CD4-positive, CD25-positive, alpha-beta regulatory T cell (primary cell): ENCODE data around the gene GAREM1. TPM values are rescaled to one million over a fixed set of nuclear protein-coding genes. Genes with fewer than 3 reads are reported as not detected.

ENCODE experiments used
- ATAC-seq, 2 donors: fragments of 150-1000 bp; cut with Tn5 transposase; one replicate each; pipeline ENCODE4 v1.10.0; 2021; ENCODE audit warnings: low read depth in 2 of 2, moderate number of reproducible peaks in 2 of 2, moderate library complexity in 1 of 2
- DNase-seq, 3 donors: peaks; one replicate each; pipeline versions ENCODE4 v3.0.0 to v3.0.0-alpha.2; 2012 to 2022; ENCODE audit warnings: mixed read lengths in 1 of 3
- H3K27ac ChIP-seq: one replicate; pipeline ENCODE4 v1.7.0; 2013; ENCODE audit warnings: mild to moderate bottlenecking, low read length; ENCODE audit not compliant: insufficient read depth, poor library complexity, severe bottlenecking
- H3K27me3 ChIP-seq: one replicate; pipeline ENCODE4 v1.7.0; 2013; ENCODE audit warnings: low read length; ENCODE audit not compliant: control insufficient read depth, insufficient read depth
- H3K36me3 ChIP-seq: one replicate; pipeline ENCODE4 v1.7.0; 2013; ENCODE audit warnings: mild to moderate bottlenecking, low read length, moderate library complexity; ENCODE audit not compliant: control insufficient read depth, insufficient read depth
- H3K4me1 ChIP-seq: 2 replicates; pipeline ENCODE4 v1.7.0; 2013; ENCODE audit warnings: mild to moderate bottlenecking, low read length; ENCODE audit not compliant: insufficient read depth, control insufficient read depth, poor library complexity, severe bottlenecking
- H3K4me3 ChIP-seq: one replicate; pipeline ENCODE4 v1.7.0; 2013; ENCODE audit warnings: low read depth, mild to moderate bottlenecking, low read length, moderate library complexity
- H3K9me3 ChIP-seq, 2 experiments: 1 replicate in 1 of 2; 2 replicates in 1 of 2; pipeline ENCODE4 v1.7.0; 2013; ENCODE audit warnings: low read length in 2 of 2, mild to moderate bottlenecking in 1 of 2, moderate library complexity in 1 of 2; ENCODE audit not compliant: control insufficient read depth in 2 of 2
- H3K27ac Mint-ChIP-seq, 3 donors: one replicate each; pipeline ENCODE4 v1.8.0; 2020 to 2022; ENCODE audit warnings: mild to moderate bottlenecking in 3 of 3, mixed read lengths in 3 of 3, moderate library complexity in 2 of 3
- H3K27me3 Mint-ChIP-seq: one replicate; pipeline ENCODE4 v1.8.0; 2022; ENCODE audit warnings: mild to moderate bottlenecking, mixed read lengths
- H3K36me3 Mint-ChIP-seq: one replicate; pipeline ENCODE4 v1.8.0; 2020; ENCODE audit warnings: mixed read lengths
- H3K4me1 Mint-ChIP-seq, 4 donors: one replicate each; pipeline ENCODE4 v1.8.0; 2020 to 2022; ENCODE audit warnings: mixed read lengths in 4 of 4, mild to moderate bottlenecking in 1 of 4
- H3K4me3 Mint-ChIP-seq, 4 donors: one replicate each; pipeline ENCODE4 v1.8.0; 2020 to 2022; ENCODE audit warnings: mild to moderate bottlenecking in 4 of 4, mixed read lengths in 4 of 4, moderate library complexity in 3 of 4
- H3K9me3 Mint-ChIP-seq, 7 donors: one replicate each; pipeline ENCODE4 v1.8.0; 2020 to 2022; ENCODE audit warnings: mixed read lengths in 7 of 7, mild to moderate bottlenecking in 3 of 7, moderate library complexity in 2 of 7
- polyA plus RNA-seq, 4 donors: library from polyadenylated mRNA; unstranded; fragments of 300-500 nt; fragmentation: Illumina TruSeq; gene quantifications; one replicate each; pipeline ENCODE4 v1.2.3, GENCODE V29; 2021
- total RNA-seq: library from RNA; stranded (reverse); gene quantifications from one replicate; pipeline ENCODE4 v1.2.3, GENCODE V29; 2022

GAREM1 gene
- total and polyA plus RNA-seq, 5 donors from 2014 or later: 0.05 to 0.91 TPM; not detected in 3

- no peak for DNase-seq
- no peaks in the 10 kb centered on the region for H3K36me3 ChIP-seq
- ATAC-seq: no peak
- Mint-ChIP-seq H3K4me1 (no peaks in the 10 kb centered on the region), H3K9me3 (peaks cover 0 to 2% (median 0%) of the 10 kb centered on the region in 7 donors), H3K4me3 (no peak overlapping the region), H3K27me3 (peaks cover 10% of the 10 kb centered on the region), H3K27ac (no peak overlapping the region), H3K36me3 (no peaks in the 10 kb centered on the region)
- H3K4me1 ChIP-seq: no peaks in the 10 kb centered on the region
- H3K4me3 ChIP-seq: no peak overlapping the region
- H3K27me3 ChIP-seq: peaks cover 2% of the 10 kb centered on the region
- H3K27ac ChIP-seq: no peak overlapping the region
- no peaks in the 10 kb centered on the region for H3K9me3 ChIP-seq
Observed at GRCh38 chr18:32454593-32454992, 16.1 kb downstream of the GAREM1 start.

- Mint-ChIP-seq H3K4me3 (no peak overlapping the region), H3K27me3 (peaks cover 6% of the 10 kb centered on the region)
Observed at GRCh38 chr18:32450874-32451273, 19.8 kb downstream of the GAREM1 start.

GRCh38 chr18:32450026-32450691 lies 20.5 kb downstream of the GAREM1 start:
- Histone ChIP-seq H3K9me3 (no peaks in the 10 kb centered on the region), H3K36me3 (no peaks in the 10 kb centered on the region), H3K4me1 (no peaks in the 10 kb centered on the region), H3K4me3 (no peak overlapping the region), H3K27me3 (no peaks in the 10 kb centered on the region), H3K27ac (no peak overlapping the region)
- H3K9me3 Mint-ChIP-seq: peaks cover 0 to 4% (median 0%) of the 10 kb centered on the region in 7 donors
- ATAC-seq (no peak), DNase-seq (no peak)
- no peaks in the 10 kb centered on the region for H3K36me3 Mint-ChIP-seq
- peaks cover 3% of the 10 kb centered on the region for H3K27me3 Mint-ChIP-seq
- no peak overlapping the region for H3K27ac Mint-ChIP-seq
- H3K4me1 Mint-ChIP-seq: no peaks in the 10 kb centered on the region
- H3K4me3 Mint-ChIP-seq: no peak overlapping the region

More at GRCh38 chr18:32450874-32451273, 19.8 kb downstream of the GAREM1 start:
- no peak for ATAC-seq
- Mint-ChIP-seq H3K4me1 (no peaks in the 10 kb centered on the region), H3K9me3 (peaks cover 0 to 4% (median 0%) of the 10 kb centered on the region in 7 donors), H3K36me3 (no peaks in the 10 kb centered on the region), H3K27ac (no peak overlapping the region)
- Histone ChIP-seq H3K27ac (no peak overlapping the region), H3K27me3 (no peaks in the 10 kb centered on the region), H3K36me3 (no peaks in the 10 kb centered on the region), H3K9me3 (no peaks in the 10 kb centered on the region), H3K4me3 (no peak overlapping the region), H3K4me1 (no peaks in the 10 kb centered on the region)
- no peak for DNase-seq

GRCh38 chr18:32446780-32447179 lies 23.9 kb downstream of the GAREM1 start:
- DNase-seq (no peak), ATAC-seq (no peak)
- no peaks in the 10 kb centered on the region for H3K9me3 ChIP-seq
- Mint-ChIP-seq H3K36me3 (no peaks in the 10 kb centered on the region), H3K9me3 (peaks cover 0 to 4% (median 0%) of the 10 kb centered on the region in 7 donors), H3K4me3 (no peak overlapping the region), H3K27ac (no peak overlapping the region), H3K27me3 (no peaks in the 10 kb centered on the region), H3K4me1 (no peaks in the 10 kb centered on the region)
- no peak overlapping the region for H3K4me3 ChIP-seq
- H3K27me3 ChIP-seq: no peaks in the 10 kb centered on the region
- no peaks in the 10 kb centered on the region for H3K4me1 ChIP-seq
- H3K36me3 ChIP-seq: no peaks in the 10 kb centered on the region
- H3K27ac ChIP-seq: no peak overlapping the region

- Mint-ChIP-seq H3K4me3 (no peak overlapping the region), H3K9me3 (peaks cover 0 to 4% (median 0%) of the 10 kb centered on the region in 7 donors), H3K27ac (no peak overlapping the region), H3K27me3 (no peaks in the 10 kb centered on the region), H3K36me3 (no peaks in the 10 kb centered on the region), H3K4me1 (no peaks in the 10 kb centered on the region)
- ATAC-seq: no peak
- Histone ChIP-seq H3K27me3 (no peaks in the 10 kb centered on the region), H3K4me3 (no peak overlapping the region), H3K4me1 (no peaks in the 10 kb centered on the region), H3K27ac (no peak overlapping the region), H3K36me3 (no peaks in the 10 kb centered on the region), H3K9me3 (no peaks in the 10 kb centered on the region)
- no peak for DNase-seq
Observed at GRCh38 chr18:32445846-32446245, 24.8 kb downstream of the GAREM1 start.

GRCh38 chr18:32443706-32444215 lies 26.9 kb downstream of the GAREM1 start:
- Mint-ChIP-seq H3K4me1 (no peaks in the 10 kb centered on the region), H3K4me3 (no peak overlapping the region), H3K36me3 (no peaks in the 10 kb centered on the region), H3K27me3 (no peaks in the 10 kb centered on the region), H3K9me3 (peaks cover 0 to 2% (median 0%) of the 10 kb centered on the region in 7 donors), H3K27ac (no peak overlapping the region)
- Histone ChIP-seq H3K4me3 (no peak overlapping the region), H3K4me1 (no peaks in the 10 kb centered on the region), H3K27ac (no peak overlapping the region), H3K36me3 (no peaks in the 10 kb centered on the region), H3K27me3 (no peaks in the 10 kb centered on the region), H3K9me3 (no peaks in the 10 kb centered on the region)
- ATAC-seq (no peak), DNase-seq (no peak)

- H3K9me3 Mint-ChIP-seq: no peaks in the 10 kb centered on the region
Observed at GRCh38 chr18:32443033-32443705, 27.5 kb downstream of the GAREM1 start.

More at GRCh38 chr18:32443033-32443705, 27.5 kb downstream of the GAREM1 start:
- no peaks in the 10 kb centered on the region for H3K4me1 ChIP-seq
- Mint-ChIP-seq H3K36me3 (no peaks in the 10 kb centered on the region), H3K27ac (no peak overlapping the region), H3K4me1 (no peaks in the 10 kb centered on the region), H3K4me3 (no peak overlapping the region), H3K27me3 (no peaks in the 10 kb centered on the region)
- no peaks in the 10 kb centered on the region for H3K27me3 ChIP-seq
- DNase-seq (no peak), ATAC-seq (no peak)
- no peak overlapping the region for H3K4me3 ChIP-seq
- H3K36me3 ChIP-seq: no peaks in the 10 kb centered on the region
- no peaks in the 10 kb centered on the region for H3K9me3 ChIP-seq
- H3K27ac ChIP-seq: no peak overlapping the region
